GM21360 (cell line): ENCODE measurements around the gene AHNAK2.
"Not testable (repeated sequence)": the region's sequence is repeated elsewhere in the genome, so short reads cannot be mapped to it uniquely, and the experiment has no call there.

Experiments
- ATAC-seq: cut with Tn5 transposase; IDR thresholded peaks from one replicate; pipeline ENCODE4 v1.9.1; 2021; ENCODE audit warnings: mild to moderate bottlenecking, moderate library complexity; ENCODE audit not compliant: unreplicated experiment

Gene AHNAK2

GRCh38 chr14:104900639-104901512, 77.3 kb downstream of the AHNAK2 start:
- ATAC-seq: no peak

- no peak for ATAC-seq
These were observed 78.4 kb downstream of the AHNAK2 start for GRCh38 chr14:104899781-104900180.

- no peak for ATAC-seq
These were observed 79.2 kb downstream of the AHNAK2 start for GRCh38 chr14:104898870-104899510.

GRCh38 chr14:104898195-104898558, 80.0 kb downstream of the AHNAK2 start:
- no peak for ATAC-seq

- ATAC-seq: no peak
These were observed 80.6 kb downstream of the AHNAK2 start for GRCh38 chr14:104897330-104898194.

- no peak for ATAC-seq
These were observed 82.2 kb downstream of the AHNAK2 start for GRCh38 chr14:104895786-104896661.

- ATAC-seq: no peak
These were observed 82.9 kb downstream of the AHNAK2 start for GRCh38 chr14:104895207-104895785.

GRCh38 chr14:104894331-104895206, 83.6 kb downstream of the AHNAK2 start:
- ATAC-seq: no peak

- ATAC-seq: no peak
These were observed 84.6 kb downstream of the AHNAK2 start for GRCh38 chr14:104893435-104894207.

GRCh38 chr14:104892531-104893434, 85.4 kb downstream of the AHNAK2 start:
- ATAC-seq: no peak

- no peak for ATAC-seq
These were observed 86.3 kb downstream of the AHNAK2 start for GRCh38 chr14:104891664-104892530.

- no peak for ATAC-seq
These were observed 87.0 kb downstream of the AHNAK2 start for GRCh38 chr14:104891121-104891551.

GRCh38 chr14:104890292-104890691, 87.9 kb downstream of the AHNAK2 start:
- not testable (repeated sequence) for ATAC-seq

- ATAC-seq: no peak
These were observed 88.8 kb downstream of the AHNAK2 start for GRCh38 chr14:104889375-104889757.

- no peak for ATAC-seq
These were observed 89.4 kb downstream of the AHNAK2 start for GRCh38 chr14:104888489-104889374.
